ENCODE measurements around the gene EHMT1. TPM values are rescaled to one million over a fixed set of nuclear protein-coding genes. Genes with fewer than 3 reads are reported as not detected.

EHMT1 gene
- total RNA-seq, 1 donor from 2014 or later: 162 TPM

DNA sequence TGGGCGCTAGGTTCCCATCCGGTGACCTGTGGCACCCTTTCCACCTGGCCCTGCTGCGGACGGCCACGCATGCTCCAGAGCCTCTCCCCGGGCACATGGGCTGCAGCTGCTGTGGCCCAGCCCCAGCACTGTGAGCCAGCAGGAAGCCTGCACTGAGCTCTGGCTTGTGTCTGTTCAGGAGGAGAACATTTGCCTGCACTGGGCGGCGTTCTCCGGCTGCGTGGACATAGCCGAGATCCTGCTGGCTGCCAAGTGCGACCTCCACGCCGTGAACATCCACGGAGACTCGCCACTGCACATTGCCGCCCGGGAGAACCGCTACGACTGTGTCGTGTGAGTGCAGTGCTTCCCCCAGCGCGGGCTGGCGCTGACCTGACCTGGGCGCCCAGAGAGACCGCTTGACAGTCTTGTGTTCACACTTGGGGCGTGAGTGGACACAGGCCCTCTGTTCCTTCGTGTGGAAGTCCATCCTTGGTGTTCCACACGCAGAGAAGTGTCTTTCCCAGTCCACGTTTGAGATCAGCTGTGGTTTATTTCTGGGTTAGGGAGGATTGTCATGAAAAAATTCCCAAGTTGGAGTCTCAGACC lies 192.6 kb downstream of the EHMT1 start:
- H3K4me1 Mint-ChIP-seq (ENCODE audit: low read depth, unreplicated experiment): no peaks in the 10 kb centered on the region
- H3K4me3 Mint-ChIP-seq (ENCODE audit: unreplicated experiment): no peak overlapping the region
- DNase-seq: no peak
- peaks cover 15% of the 10 kb centered on the region for H3K9me3 Mint-ChIP-seq (ENCODE audit: unreplicated experiment)
- no peak overlapping the region for H3K27ac Mint-ChIP-seq (ENCODE audit: unreplicated experiment)
- H3K36me3 Mint-ChIP-seq (ENCODE audit: unreplicated experiment): peaks cover 21% of the 10 kb centered on the region
- H3K27me3 Mint-ChIP-seq (ENCODE audit: unreplicated experiment): peaks cover 8% of the 10 kb centered on the region
- TF ChIP-seq, protein P1, sequence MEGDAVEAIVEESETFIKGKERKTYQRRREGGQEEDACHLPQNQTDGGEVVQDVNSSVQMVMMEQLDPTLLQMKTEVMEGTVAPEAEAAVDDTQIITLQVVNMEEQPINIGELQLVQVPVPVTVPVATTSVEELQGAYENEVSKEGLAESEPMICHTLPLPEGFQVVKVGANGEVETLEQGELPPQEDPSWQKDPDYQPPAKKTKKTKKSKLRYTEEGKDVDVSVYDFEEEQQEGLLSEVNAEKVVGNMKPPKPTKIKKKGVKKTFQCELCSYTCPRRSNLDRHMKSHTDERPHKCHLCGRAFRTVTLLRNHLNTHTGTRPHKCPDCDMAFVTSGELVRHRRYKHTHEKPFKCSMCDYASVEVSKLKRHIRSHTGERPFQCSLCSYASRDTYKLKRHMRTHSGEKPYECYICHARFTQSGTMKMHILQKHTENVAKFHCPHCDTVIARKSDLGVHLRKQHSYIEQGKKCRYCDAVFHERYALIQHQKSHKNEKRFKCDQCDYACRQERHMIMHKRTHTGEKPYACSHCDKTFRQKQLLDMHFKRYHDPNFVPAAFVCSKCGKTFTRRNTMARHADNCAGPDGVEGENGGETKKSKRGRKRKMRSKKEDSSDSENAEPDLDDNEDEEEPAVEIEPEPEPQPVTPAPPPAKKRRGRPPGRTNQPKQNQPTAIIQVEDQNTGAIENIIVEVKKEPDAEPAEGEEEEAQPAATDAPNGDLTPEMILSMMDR (IDR thresholded peaks at IDR 0.05; ENCODE audit: partially characterized antibody, unreplicated experiment): no peak

DNA sequence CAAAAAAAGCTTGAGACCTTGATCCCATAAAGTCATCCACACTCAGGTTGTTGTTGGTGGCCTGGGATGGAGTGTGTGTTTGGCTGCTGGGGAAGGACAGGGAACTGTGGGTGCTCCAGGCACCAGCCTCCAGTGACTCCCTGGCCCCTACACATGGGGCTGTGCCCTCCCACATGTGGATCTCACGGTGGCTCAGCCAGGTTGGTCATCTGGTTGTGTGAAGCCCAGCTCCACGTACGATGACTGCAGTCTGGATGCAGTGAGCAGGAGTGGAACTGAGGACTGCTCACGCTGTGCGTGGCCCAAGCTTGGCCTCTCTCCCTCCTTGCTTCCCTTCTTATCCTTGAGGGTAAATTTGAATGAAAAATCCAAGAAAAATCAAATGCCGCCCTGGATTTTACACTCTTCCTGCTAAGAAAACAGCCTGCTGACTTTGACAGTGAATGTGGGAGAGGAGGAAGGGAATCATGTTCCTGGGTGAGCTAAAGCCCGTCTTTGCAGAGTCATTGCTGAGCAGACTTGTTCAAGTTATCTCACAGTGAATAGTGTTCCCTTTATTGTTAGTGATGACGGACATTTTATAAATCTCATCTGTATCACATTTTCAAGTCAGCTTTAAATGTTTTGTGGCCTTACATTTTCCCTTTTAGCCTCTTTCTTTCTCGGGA lies 193.7 kb downstream of the EHMT1 start:
- peaks cover 19% of the 10 kb centered on the region for H3K36me3 Mint-ChIP-seq (ENCODE audit: unreplicated experiment)
- peaks cover 18% of the 10 kb centered on the region for H3K9me3 Mint-ChIP-seq (ENCODE audit: unreplicated experiment)
- TF ChIP-seq, protein P1 (IDR thresholded peaks at IDR 0.05; ENCODE audit: partially characterized antibody, unreplicated experiment): no peak
- peaks cover 11% of the 10 kb centered on the region for H3K27me3 Mint-ChIP-seq (ENCODE audit: unreplicated experiment)
- DNase-seq: no peak
- H3K4me1 Mint-ChIP-seq (ENCODE audit: low read depth, unreplicated experiment): no peaks in the 10 kb centered on the region
- H3K4me3 Mint-ChIP-seq (ENCODE audit: unreplicated experiment): no peak overlapping the region
- no peak overlapping the region for H3K27ac Mint-ChIP-seq (ENCODE audit: unreplicated experiment)

DNA sequence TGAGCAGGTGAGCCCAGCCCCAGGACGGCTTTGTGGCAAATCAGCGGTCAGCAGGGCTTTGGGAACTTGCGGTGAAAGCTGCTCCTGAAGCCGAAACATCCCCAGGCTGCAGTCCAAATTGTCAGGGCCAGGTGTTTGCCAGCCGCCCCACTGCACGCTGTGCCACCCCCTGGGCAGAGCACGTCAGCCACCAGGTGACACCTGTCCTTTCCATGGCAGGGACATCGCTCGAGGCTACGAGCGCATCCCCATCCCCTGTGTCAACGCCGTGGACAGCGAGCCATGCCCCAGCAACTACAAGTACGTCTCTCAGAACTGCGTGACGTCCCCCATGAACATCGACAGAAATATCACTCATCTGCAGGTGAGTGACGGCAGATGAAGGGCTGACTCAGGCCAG lies 194.4 kb downstream of the EHMT1 start:
- TF ChIP-seq, protein P1 (IDR thresholded peaks at IDR 0.05; ENCODE audit: partially characterized antibody, unreplicated experiment): no peak
- Mint-ChIP-seq H3K4me1 (ENCODE audit: low read depth, unreplicated experiment) (no peaks in the 10 kb centered on the region), H3K36me3 (ENCODE audit: unreplicated experiment) (peaks cover 26% of the 10 kb centered on the region), H3K27me3 (ENCODE audit: unreplicated experiment) (peaks cover 11% of the 10 kb centered on the region), H3K27ac (ENCODE audit: unreplicated experiment) (no peak overlapping the region), H3K9me3 (ENCODE audit: unreplicated experiment) (peaks cover 20% of the 10 kb centered on the region), H3K4me3 (ENCODE audit: unreplicated experiment) (no peak overlapping the region)
- DNase-seq: no peak

DNA sequence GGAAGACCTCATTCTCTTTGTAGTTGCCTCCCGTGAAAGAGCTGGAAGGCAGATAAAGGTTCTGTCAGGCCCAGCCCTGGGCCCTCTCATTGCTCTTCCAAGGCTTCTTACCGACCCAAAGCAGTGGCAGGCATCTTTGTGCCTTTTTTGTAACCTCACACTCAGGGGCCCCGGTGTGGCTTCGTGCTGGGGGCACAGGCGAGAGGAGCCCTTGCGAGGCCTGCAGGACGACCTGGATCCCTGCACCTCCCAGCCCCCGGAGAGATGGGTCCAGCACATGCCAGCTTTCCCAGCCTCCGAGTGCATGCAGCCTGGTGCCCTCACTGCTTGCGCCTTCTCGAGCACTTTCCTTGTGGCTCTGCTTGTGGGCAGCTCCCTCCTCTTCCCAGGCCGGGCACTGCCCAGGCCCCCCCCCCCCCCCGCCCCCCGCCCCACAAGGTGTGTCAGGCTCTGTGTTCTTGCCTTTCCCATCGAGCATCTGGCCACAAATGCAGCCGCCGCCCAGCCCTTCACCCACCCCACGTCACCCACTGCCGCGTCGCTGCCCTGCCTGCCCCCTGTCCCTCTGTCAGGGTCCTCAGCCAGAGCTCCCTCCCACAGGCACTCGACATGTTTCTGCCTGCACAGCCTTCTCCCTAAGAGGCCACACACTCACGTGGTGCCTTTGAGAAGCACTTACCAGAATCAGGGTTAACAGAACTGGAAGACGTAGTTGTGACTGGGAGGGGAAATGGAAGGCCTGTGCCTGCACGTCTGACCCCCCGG lies 195.0 kb downstream of the EHMT1 start:
- Mint-ChIP-seq H3K36me3 (ENCODE audit: unreplicated experiment) (peaks cover 28% of the 10 kb centered on the region), H3K9me3 (ENCODE audit: unreplicated experiment) (peaks cover 21% of the 10 kb centered on the region), H3K4me3 (ENCODE audit: unreplicated experiment) (no peak overlapping the region), H3K4me1 (ENCODE audit: low read depth, unreplicated experiment) (no peaks in the 10 kb centered on the region), H3K27me3 (ENCODE audit: unreplicated experiment) (peaks cover 13% of the 10 kb centered on the region), H3K27ac (ENCODE audit: unreplicated experiment) (no peak overlapping the region)
- DNase-seq: no peak
- TF ChIP-seq, protein P1 (IDR thresholded peaks at IDR 0.05; ENCODE audit: partially characterized antibody, unreplicated experiment): no peak

DNA sequence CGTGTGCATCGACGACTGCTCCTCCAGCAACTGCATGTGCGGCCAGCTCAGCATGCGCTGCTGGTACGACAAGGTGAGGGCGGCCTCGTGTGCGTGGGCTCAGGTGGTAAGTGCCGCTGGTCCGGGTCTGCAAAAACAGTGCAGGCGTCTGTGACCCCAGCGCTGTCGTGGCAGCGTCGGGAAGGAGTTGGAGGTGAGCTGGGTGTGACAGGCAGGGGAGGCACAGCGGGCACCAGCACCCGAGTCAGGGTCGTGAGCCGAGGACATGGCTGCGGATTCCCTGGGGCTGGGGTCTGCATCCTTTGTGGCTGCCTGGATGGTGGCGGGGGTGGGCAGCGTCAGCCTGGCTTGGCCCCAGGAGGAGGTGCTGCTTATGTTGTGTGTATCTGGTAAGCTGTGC lies 195.6 kb downstream of the EHMT1 start:
- Mint-ChIP-seq H3K4me1 (ENCODE audit: low read depth, unreplicated experiment) (no peaks in the 10 kb centered on the region), H3K36me3 (ENCODE audit: unreplicated experiment) (peaks cover 27% of the 10 kb centered on the region), H3K27me3 (ENCODE audit: unreplicated experiment) (peaks cover 13% of the 10 kb centered on the region), H3K4me3 (ENCODE audit: unreplicated experiment) (no peak overlapping the region), H3K27ac (ENCODE audit: unreplicated experiment) (no peak overlapping the region), H3K9me3 (ENCODE audit: unreplicated experiment) (peaks cover 20% of the 10 kb centered on the region)
- no peak for DNase-seq
- TF ChIP-seq, protein P1 (IDR thresholded peaks at IDR 0.05; ENCODE audit: partially characterized antibody, unreplicated experiment): no peak
